ENCODE measurements around the gene FSIP1. TPM values are rescaled to one million over a fixed set of nuclear protein-coding genes. Genes with fewer than 3 reads are reported as not detected.

Gene FSIP1
- polyA plus RNA-seq, 3 donors, result 0.10 to 0.48 (median 0.21) TPM

- H3K27ac ChIP-seq (ENCODE audit: low read depth in 1 of 2, low read length in 2 of 2), result no peak overlapping the region
- peaks cover 17% of the 10 kb centered on the region for H3K4me1 Mint-ChIP-seq
- intact Hi-C loops (cut with micrococcal nuclease), result no loop called here
These were observed 153.3 kb downstream of the FSIP1 start for GRCh38 chr15:39629371-39629770.

GRCh38 chr15:39628546-39629257, 153.9 kb downstream of the FSIP1 start:
- intact Hi-C loops (cut with micrococcal nuclease), result no loop called here
- Histone ChIP-seq H3K27me3 (ENCODE audit: control insufficient read depth in 2 of 2, insufficient read depth in 2 of 2, low read length in 2 of 2) (no peaks in the 10 kb centered on the region), H3K9me3 (replicated peaks in 1 of 2; ENCODE audit: control insufficient read depth in 1 of 2, insufficient read depth in 1 of 2, low read length in 2 of 2) (no peaks in the 10 kb centered on the region), H3K9ac (ENCODE audit: insufficient read depth, low read length, poor library complexity, severe bottlenecking) (no peak overlapping the region), H3K4me2 (replicated peaks; ENCODE audit: extremely low read depth, low read length, poor library complexity, severe bottlenecking) (no peak overlapping the region), H2AFZ (ENCODE audit: insufficient read depth, low read depth, low read length, poor library complexity, severe bottlenecking) (no peak overlapping the region), H3K27ac (ENCODE audit: low read depth in 1 of 2, low read length in 2 of 2) (no peak overlapping the region), H3K4me3 (replicated peaks in 1 of 3; ENCODE audit: low read depth in 2 of 3, low read length in 3 of 3) (no peak overlapping the region), H3K4me1 (ENCODE audit: control insufficient read depth in 1 of 2, insufficient read depth in 2 of 2, low read length in 2 of 2) (peaks cover 3 to 14% of the 10 kb centered on the region in 2 donors), H3K36me3 (replicated peaks in 1 of 2; ENCODE audit: control insufficient read depth in 1 of 2, insufficient read depth in 2 of 2, low read length in 2 of 2) (no peaks in the 10 kb centered on the region), H3K79me2 (ENCODE audit: insufficient read depth, low read length) (no peaks in the 10 kb centered on the region), H4K20me1 (ENCODE audit: insufficient read depth, low read length) (no peaks in the 10 kb centered on the region)
- Mint-ChIP-seq H3K27me3 (ENCODE audit: low read depth in 3 of 3) (no peaks in the 10 kb centered on the region), H3K4me3 (no peak overlapping the region), H3K36me3 (no peaks in the 10 kb centered on the region), H3K27ac (no peak overlapping the region), H3K9me3 (peaks cover 0 to 12% (median 2%) of the 10 kb centered on the region in 7 donors), H3K4me1 (peaks cover 20% of the 10 kb centered on the region)
- TF ChIP-seq CTCF (IDR thresholded peaks at IDR 0.05), result no peak
- no peak for DNase-seq
- 88% methylated on average over 5 of the region's 9 CpGs for WGBS (ENCODE audit: insufficient coverage)

More at GRCh38 chr15:39629371-39629770, 153.3 kb downstream of the FSIP1 start:
- no peak for TF ChIP-seq CTCF (IDR thresholded peaks at IDR 0.05)
- no peak overlapping the region for H3K27ac Mint-ChIP-seq
- peaks cover 0 to 12% (median 2%) of the 10 kb centered on the region in 7 donors for H3K9me3 Mint-ChIP-seq
- Histone ChIP-seq H3K36me3 (replicated peaks in 1 of 2; ENCODE audit: control insufficient read depth in 1 of 2, insufficient read depth in 2 of 2, low read length in 2 of 2) (no peaks in the 10 kb centered on the region), H2AFZ (ENCODE audit: insufficient read depth, low read depth, low read length, poor library complexity, severe bottlenecking) (no peak overlapping the region), H4K20me1 (ENCODE audit: insufficient read depth, low read length) (no peaks in the 10 kb centered on the region), H3K27me3 (ENCODE audit: control insufficient read depth in 2 of 2, insufficient read depth in 2 of 2, low read length in 2 of 2) (no peaks in the 10 kb centered on the region), H3K4me1 (ENCODE audit: control insufficient read depth in 1 of 2, insufficient read depth in 2 of 2, low read length in 2 of 2) (peaks cover 3 to 13% of the 10 kb centered on the region in 2 donors), H3K4me3 (replicated peaks in 1 of 3; ENCODE audit: low read depth in 2 of 3, low read length in 3 of 3) (no peak overlapping the region), H3K4me2 (replicated peaks; ENCODE audit: extremely low read depth, low read length, poor library complexity, severe bottlenecking) (no peak overlapping the region), H3K9me3 (replicated peaks in 1 of 2; ENCODE audit: control insufficient read depth in 1 of 2, insufficient read depth in 1 of 2, low read length in 2 of 2) (no peaks in the 10 kb centered on the region), H3K79me2 (ENCODE audit: insufficient read depth, low read length) (no peaks in the 10 kb centered on the region), H3K9ac (ENCODE audit: insufficient read depth, low read length, poor library complexity, severe bottlenecking) (no peak overlapping the region)
- no peaks in the 10 kb centered on the region for H3K27me3 Mint-ChIP-seq (ENCODE audit: low read depth in 3 of 3)
- no peaks in the 10 kb centered on the region for H3K36me3 Mint-ChIP-seq
- DNase-seq, result peak in 2 of 3 donors; percentile 3 to 14
- H3K4me3 Mint-ChIP-seq, result no peak overlapping the region
- 13% methylated on average over 4 of the region's 5 CpGs for WGBS (ENCODE audit: insufficient coverage)

Measured in CD14-positive monocyte (primary cell).